Glomerular visceral epithelial cell (primary cell): ENCODE measurements around the gene CD207.
A peak's percentile ranks its signal among the peaks of the same experiment; 100 is the strongest.

Experiments
- DNase-seq: peaks from one replicate; pipeline ENCODE4 v3.0.0-alpha.2; 2016; ENCODE audit errors: extremely low spot score

The CD207 gene

GRCh38 chr2:70795164-70795995 lies 40.2 kb downstream of the CD207 start:
- no peak for DNase-seq

- no peak for DNase-seq
Measured at GRCh38 chr2:70793450-70793849, 42.2 kb downstream of the CD207 start.

- DNase-seq = no peak
Measured at GRCh38 chr2:70790136-70790828, 45.3 kb downstream of the CD207 start, which contains the start of gene FIGLA. FIGLA (minus strand) TSS chr2:70790643; CDS start chr2:70790638, 5 bp downstream.

GRCh38 chr2:70789304-70790135 lies 46.1 kb downstream of the CD207 start:
- DNase-seq = peak; percentile 35

GRCh38 chr2:70785137-70785911 lies 50.3 kb downstream of the CD207 start:
- DNase-seq = no peak

GRCh38 chr2:70784320-70784719 lies 51.3 kb downstream of the CD207 start:
- DNase-seq = no peak
